CD4-positive, alpha-beta memory T cell (primary cell): ENCODE data around the gene CDADC1. TPM values are rescaled to one million over a fixed set of nuclear protein-coding genes. Genes with fewer than 3 reads are reported as not detected.
"Not testable (repeated sequence)": the region's sequence is repeated elsewhere in the genome, so short reads cannot be mapped to it uniquely, and the experiment has no call there.

ENCODE experiments used
- CTCF ChIA-PET: fragments of 350-600 bp; sonication (Branson Sonifier 250); formaldehyde crosslinking; loops from one replicate; lab custom pipeline; 2021; ENCODE audit warnings: inconsistent platforms; ENCODE audit not compliant: partially characterized antibody; lab: Charles Lee
- POLR2A ChIA-PET: fragments of 350-600 bp; sonication (Branson Sonifier 250); formaldehyde crosslinking; loops from one replicate; lab custom pipeline; 2021; ENCODE audit not compliant: partially characterized antibody; lab: Charles Lee
- DNase-seq, 5 donors: peaks; one replicate each; pipeline versions ENCODE4 v3.0.0 to v3.0.0-alpha.2; 2020 to 2022; ENCODE audit warnings: mixed read lengths in 1 of 5
- H3K27ac ChIP-seq: one replicate; pipeline ENCODE4 v1.7.0; 2013; ENCODE audit warnings: low read depth, low read length
- H3K27me3 ChIP-seq: 2 replicates; pipeline ENCODE4 v1.7.0; 2013; ENCODE audit warnings: mild to moderate bottlenecking, low read length, moderate library complexity; ENCODE audit not compliant: insufficient read depth
- H3K36me3 ChIP-seq: 2 replicates; pipeline ENCODE4 v1.7.0; 2013; ENCODE audit warnings: mild to moderate bottlenecking, low read length, moderate library complexity; ENCODE audit not compliant: insufficient read depth
- H3K4me1 ChIP-seq: 2 replicates; pipeline ENCODE4 v1.7.0; 2013; ENCODE audit warnings: mild to moderate bottlenecking, low read length, moderate library complexity; ENCODE audit not compliant: insufficient read depth
- H3K4me3 ChIP-seq, 2 donors: one replicate each; pipeline ENCODE4 v1.7.0; 2013; ENCODE audit warnings: low read length in 2 of 2, mild to moderate bottlenecking in 1 of 2
- H3K9me3 ChIP-seq, 2 donors: one replicate each; pipeline ENCODE4 v1.7.0; 2013; ENCODE audit warnings: low read length in 2 of 2, control low read depth in 1 of 2; ENCODE audit not compliant: control insufficient read depth in 1 of 2
- H3K27ac Mint-ChIP-seq, 7 donors: one replicate each; pipeline ENCODE4 v1.8.0; 2020 to 2021; ENCODE audit warnings: mixed read lengths in 7 of 7, mild to moderate bottlenecking in 6 of 7, inconsistent platforms in 3 of 7, moderate library complexity in 3 of 7
- H3K27me3 Mint-ChIP-seq, 2 donors: one replicate each; pipeline ENCODE4 v1.8.0; 2020 to 2021; ENCODE audit warnings: mixed read lengths in 2 of 2
- H3K36me3 Mint-ChIP-seq, 2 donors: one replicate each; pipeline ENCODE4 v1.8.0; 2020 to 2021; ENCODE audit warnings: mixed read lengths in 2 of 2, inconsistent platforms in 1 of 2, mild to moderate bottlenecking in 1 of 2
- H3K4me1 Mint-ChIP-seq, 4 donors: one replicate each; pipeline ENCODE4 v1.8.0; 2020 to 2021; ENCODE audit warnings: mixed read lengths in 4 of 4, mild to moderate bottlenecking in 1 of 4
- H3K4me3 Mint-ChIP-seq, 8 donors: one replicate each; pipeline ENCODE4 v1.8.0; 2020 to 2021; ENCODE audit warnings: mixed read lengths in 8 of 8, mild to moderate bottlenecking in 7 of 8, moderate library complexity in 6 of 8, inconsistent platforms in 3 of 8
- H3K9me3 Mint-ChIP-seq, 8 donors: one replicate each; pipeline ENCODE4 v1.8.0; 2020 to 2021; ENCODE audit warnings: mixed read lengths in 8 of 8, mild to moderate bottlenecking in 5 of 8, inconsistent platforms in 3 of 8, moderate library complexity in 1 of 8
- intact Hi-C: fragments of 100-400 bp; cut with micrococcal nuclease; formaldehyde crosslinking; loops from one replicate; pipeline ENCODE4 v1.15.1; 2023
- polyA plus RNA-seq, 2 donors: library from polyadenylated mRNA; unstranded; fragments of 300-500 nt; fragmentation: Illumina TruSeq; gene quantifications; one replicate each; pipeline ENCODE4 v1.2.3, GENCODE V29; 2021
- total RNA-seq, 2 experiments: library from RNA; stranded (reverse); gene quantifications; one replicate each; pipeline ENCODE4 v1.2.3, GENCODE V29; 2021

Gene CDADC1
- total and polyA plus RNA-seq, 4 experiments from 2014 or later = 6.2 to 15.9 (median 12.4) TPM

- intact Hi-C loops, POLR2A ChIA-PET, H3K27ac Mint-ChIP-seq, H3K27me3 ChIP-seq, H3K9me3 Mint-ChIP-seq, H3K9me3 ChIP-seq, H3K4me1 Mint-ChIP-seq, H3K36me3 Mint-ChIP-seq, H3K4me1 ChIP-seq, H3K27ac ChIP-seq, H3K27me3 Mint-ChIP-seq, CTCF ChIA-PET, DNase-seq, H3K36me3 ChIP-seq, H3K4me3 ChIP-seq: not testable (repeated sequence)
- H3K4me3 Mint-ChIP-seq = peak overlapping the region in 1 of 8 donors; percentile 33
Measured at GRCh38 chr13:49327145-49327544, 79.4 kb downstream of the CDADC1 start.

- H3K9me3 Mint-ChIP-seq = no peaks in the 10 kb centered on the region
- Histone ChIP-seq H3K4me1 (no peaks in the 10 kb centered on the region), H3K36me3 (no peaks in the 10 kb centered on the region), H3K4me3 (no peak overlapping the region), H3K9me3 (no peaks in the 10 kb centered on the region), H3K27ac (no peak overlapping the region), H3K27me3 (no peaks in the 10 kb centered on the region)
- CTCF ChIA-PET = no interaction called here
- H3K27ac Mint-ChIP-seq = no peak overlapping the region
- H3K4me1 Mint-ChIP-seq = no peaks in the 10 kb centered on the region
- peaks cover 0 to 3% of the 10 kb centered on the region in 2 donors for H3K36me3 Mint-ChIP-seq
- peaks cover 0 to 1% of the 10 kb centered on the region in 2 donors for H3K27me3 Mint-ChIP-seq
- DNase-seq = no peak
- intact Hi-C loops = no loop called here
- no peak overlapping the region for H3K4me3 Mint-ChIP-seq
- POLR2A ChIA-PET = no interaction called here
Measured at GRCh38 chr13:49329831-49330545, 82.3 kb downstream of the CDADC1 start.

GRCh38 chr13:49330546-49330864 lies 82.8 kb downstream of the CDADC1 start:
- H3K9me3 Mint-ChIP-seq = no peaks in the 10 kb centered on the region

GRCh38 chr13:49336655-49337054 lies 88.9 kb downstream of the CDADC1 start:
- no peaks in the 10 kb centered on the region for H3K9me3 ChIP-seq
- DNase-seq = no peak
- POLR2A ChIA-PET = no interaction called here
- H3K4me1 ChIP-seq = no peaks in the 10 kb centered on the region
- H3K36me3 Mint-ChIP-seq = peaks cover 4 to 19% of the 10 kb centered on the region in 2 donors
- no peak overlapping the region for H3K4me3 ChIP-seq
- peaks cover 0 to 1% of the 10 kb centered on the region in 2 donors for H3K27me3 Mint-ChIP-seq
- intact Hi-C loops = no loop called here
- H3K9me3 Mint-ChIP-seq = no peaks in the 10 kb centered on the region
- H3K27ac ChIP-seq = no peak overlapping the region
- no peaks in the 10 kb centered on the region for H3K27me3 ChIP-seq
- no peaks in the 10 kb centered on the region for H3K36me3 ChIP-seq
- no peak overlapping the region for H3K27ac Mint-ChIP-seq
- CTCF ChIA-PET = no interaction called here
- H3K4me1 Mint-ChIP-seq = no peaks in the 10 kb centered on the region
- H3K4me3 Mint-ChIP-seq = no peak overlapping the region

More at GRCh38 chr13:49330546-49330864, 82.8 kb downstream of the CDADC1 start:
- no peaks in the 10 kb centered on the region for H3K4me1 ChIP-seq
- no peaks in the 10 kb centered on the region for H3K9me3 ChIP-seq
- no peak overlapping the region for H3K27ac ChIP-seq
- POLR2A ChIA-PET = no interaction called here
- H3K27ac Mint-ChIP-seq = no peak overlapping the region
- H3K4me1 Mint-ChIP-seq = no peaks in the 10 kb centered on the region
- peaks cover 0 to 1% of the 10 kb centered on the region in 2 donors for H3K27me3 Mint-ChIP-seq
- H3K36me3 ChIP-seq = no peaks in the 10 kb centered on the region
- no peak overlapping the region for H3K4me3 Mint-ChIP-seq
- CTCF ChIA-PET = no interaction called here
- no peaks in the 10 kb centered on the region for H3K27me3 ChIP-seq
- H3K36me3 Mint-ChIP-seq = peaks cover 0 to 3% of the 10 kb centered on the region in 2 donors
- DNase-seq = no peak
- H3K4me3 ChIP-seq = no peak overlapping the region
- intact Hi-C loops = no loop called here

GRCh38 chr13:49340161-49340560 lies 92.4 kb downstream of the CDADC1 start:
- CTCF ChIA-PET = no interaction called here
- Mint-ChIP-seq H3K27me3 (no peaks in the 10 kb centered on the region), H3K9me3 (no peaks in the 10 kb centered on the region), H3K36me3 (peaks cover 4 to 24% of the 10 kb centered on the region in 2 donors), H3K4me1 (peaks cover 0 to 5% (median 2%) of the 10 kb centered on the region in 4 donors), H3K4me3 (no peak overlapping the region), H3K27ac (peak overlapping the region in 1 of 7 donors; percentile 77)
- no peak overlapping the region for H3K4me3 ChIP-seq
- H3K4me1 ChIP-seq = no peaks in the 10 kb centered on the region
- no peaks in the 10 kb centered on the region for H3K36me3 ChIP-seq
- no peaks in the 10 kb centered on the region for H3K9me3 ChIP-seq
- no peaks in the 10 kb centered on the region for H3K27me3 ChIP-seq
- H3K27ac ChIP-seq = no peak overlapping the region
- intact Hi-C loops = no loop called here
- no peak for DNase-seq
- POLR2A ChIA-PET = no interaction called here

- Mint-ChIP-seq H3K27me3 (no peaks in the 10 kb centered on the region), H3K4me3 (no peak overlapping the region), H3K4me1 (peaks cover 0 to 5% (median 2%) of the 10 kb centered on the region in 4 donors), H3K36me3 (peaks cover 4 to 24% of the 10 kb centered on the region in 2 donors), H3K9me3 (no peaks in the 10 kb centered on the region), H3K27ac (no peak overlapping the region)
- Histone ChIP-seq H3K27me3 (no peaks in the 10 kb centered on the region), H3K4me3 (no peak overlapping the region), H3K36me3 (no peaks in the 10 kb centered on the region), H3K27ac (no peak overlapping the region), H3K4me1 (no peaks in the 10 kb centered on the region), H3K9me3 (no peaks in the 10 kb centered on the region)
- DNase-seq = no peak
- CTCF ChIA-PET = no interaction called here
- POLR2A ChIA-PET = no interaction called here
- intact Hi-C loops = no loop called here
Measured at GRCh38 chr13:49341517-49341916, 93.8 kb downstream of the CDADC1 start.

GRCh38 chr13:49341941-49342340 lies 94.2 kb downstream of the CDADC1 start:
- H3K9me3 ChIP-seq = no peaks in the 10 kb centered on the region
- H3K9me3 Mint-ChIP-seq = no peaks in the 10 kb centered on the region
- H3K27me3 ChIP-seq = no peaks in the 10 kb centered on the region
- no peaks in the 10 kb centered on the region for H3K4me1 ChIP-seq
- H3K27ac Mint-ChIP-seq = no peak overlapping the region
- no peak overlapping the region for H3K27ac ChIP-seq
- no peaks in the 10 kb centered on the region for H3K36me3 ChIP-seq
- H3K4me3 ChIP-seq = no peak overlapping the region
- H3K4me3 Mint-ChIP-seq = no peak overlapping the region
- ChIA-PET CTCF (no interaction called here), POLR2A (no interaction called here)
- H3K4me1 Mint-ChIP-seq = peaks cover 0 to 5% (median 2%) of the 10 kb centered on the region in 4 donors
- intact Hi-C loops = no loop called here
- H3K27me3 Mint-ChIP-seq = no peaks in the 10 kb centered on the region
- DNase-seq = no peak
- H3K36me3 Mint-ChIP-seq = peaks cover 4 to 24% of the 10 kb centered on the region in 2 donors
